Mesendoderm (in vitro differentiated cells): ENCODE data around the gene RGS6.

Experiments used
- DNase-seq: peaks from one replicate; pipeline ENCODE4 v3.0.0; 2013
- H2AK5ac ChIP-seq: 2 replicates; pipeline ENCODE4 v1.6.1; 2013; ENCODE audit warnings: low read length, inconsistent platforms
- H2BK120ac ChIP-seq: 2 replicates; pipeline ENCODE4 v1.6.1; 2013; ENCODE audit warnings: low read depth, mild to moderate bottlenecking, low read length, moderate library complexity, mixed read lengths
- H2BK15ac ChIP-seq: replicated peaks from 2 replicates; pipeline ENCODE4 v1.6.1; 2013; ENCODE audit warnings: low read depth, mild to moderate bottlenecking, moderate library complexity
- H2BK5ac ChIP-seq: 2 replicates; pipeline ENCODE4 v1.6.1; 2013; ENCODE audit warnings: low read length, inconsistent platforms
- H3K18ac ChIP-seq: 2 replicates; pipeline ENCODE4 v1.6.1; 2013; ENCODE audit warnings: mild to moderate bottlenecking, low read length, mixed read lengths
- H3K23ac ChIP-seq: one replicate; pipeline ENCODE4 v1.6.1; 2013; ENCODE audit warnings: low read length
- H3K27ac ChIP-seq: 2 replicates; pipeline ENCODE4 v1.5.1; 2013; ENCODE audit warnings: low read depth, mild to moderate bottlenecking, inconsistent platforms, low read length, moderate library complexity
- H3K27me3 ChIP-seq: 2 replicates; pipeline ENCODE4 v1.6.1; 2013; ENCODE audit warnings: low read length, control low read depth, mild to moderate bottlenecking, inconsistent platforms; ENCODE audit not compliant: insufficient read depth, poor library complexity
- H3K36me3 ChIP-seq: 2 replicates; pipeline ENCODE4 v1.6.1; 2013; ENCODE audit warnings: low read length, inconsistent platforms; ENCODE audit not compliant: control insufficient read depth, insufficient read depth
- H3K4ac ChIP-seq: one replicate; pipeline ENCODE4 v1.6.1; 2013; ENCODE audit warnings: low read depth, mild to moderate bottlenecking, low read length, moderate library complexity
- H3K4me1 ChIP-seq: 2 replicates; pipeline ENCODE4 v1.6.1; 2013; ENCODE audit warnings: low read depth, low read length, inconsistent platforms; ENCODE audit not compliant: control insufficient read depth
- H3K4me2 ChIP-seq: 2 replicates; pipeline ENCODE4 v1.6.1; 2013; ENCODE audit warnings: low read length
- H3K4me3 ChIP-seq: 2 replicates; pipeline ENCODE4 v1.5.1; 2013; ENCODE audit warnings: mild to moderate bottlenecking, low read length
- H3K56ac ChIP-seq: one replicate; pipeline ENCODE4 v1.6.1; 2013; ENCODE audit warnings: low read length
- H3K79me1 ChIP-seq: 2 replicates; pipeline ENCODE4 v1.6.1; 2013; ENCODE audit warnings: low read length, inconsistent platforms
- H3K79me2 ChIP-seq: 2 replicates; pipeline ENCODE4 v1.6.1; 2013; ENCODE audit warnings: mild to moderate bottlenecking, low read length; ENCODE audit not compliant: control insufficient read depth, insufficient read depth
- H3K9ac ChIP-seq: 2 replicates; pipeline ENCODE4 v1.6.1; 2013; ENCODE audit warnings: low read length, inconsistent platforms
- H4K5ac ChIP-seq: one replicate; pipeline ENCODE4 v1.6.1; 2013; ENCODE audit warnings: low read length
- H4K8ac ChIP-seq: one replicate; pipeline ENCODE4 v1.6.1; 2013; ENCODE audit warnings: low read depth, mild to moderate bottlenecking, control low read depth, low read length, moderate library complexity
- WGBS: extraction: QIAGEN DNeasy Blood & Tissue Kit; methylation state at CpG from one replicate; pipeline ENCODE4 v1.1.7; 2013; ENCODE audit warnings: low lambda C conversion rate, missing lambda C conversion rate; ENCODE audit not compliant: insufficient coverage; ENCODE audit errors: extremely low coverage; 5-methylcytosine and 5-hydroxymethylcytosine counted together

RGS6 gene

DNA sequence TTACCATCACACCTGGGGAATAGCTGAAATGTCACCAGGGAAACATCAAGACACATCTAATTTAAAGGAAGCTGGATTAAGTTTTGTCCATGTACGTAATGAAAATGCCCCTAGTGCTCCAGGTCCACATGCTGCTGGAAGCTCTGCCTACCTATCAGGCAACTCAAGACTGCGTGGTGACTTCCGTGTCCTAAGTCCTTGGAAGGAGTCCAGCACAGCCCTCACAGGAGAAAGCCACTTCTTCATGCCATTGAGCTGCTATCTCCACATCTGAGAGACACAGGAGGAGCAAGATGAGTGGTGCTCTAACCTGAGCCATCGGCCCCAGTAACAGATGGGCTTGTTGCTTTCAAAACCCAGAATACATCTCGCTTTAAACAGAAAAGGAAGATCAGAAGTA, 645.3 kb downstream of the RGS6 start:
- H2BK15ac ChIP-seq = no peak overlapping the region

DNA sequence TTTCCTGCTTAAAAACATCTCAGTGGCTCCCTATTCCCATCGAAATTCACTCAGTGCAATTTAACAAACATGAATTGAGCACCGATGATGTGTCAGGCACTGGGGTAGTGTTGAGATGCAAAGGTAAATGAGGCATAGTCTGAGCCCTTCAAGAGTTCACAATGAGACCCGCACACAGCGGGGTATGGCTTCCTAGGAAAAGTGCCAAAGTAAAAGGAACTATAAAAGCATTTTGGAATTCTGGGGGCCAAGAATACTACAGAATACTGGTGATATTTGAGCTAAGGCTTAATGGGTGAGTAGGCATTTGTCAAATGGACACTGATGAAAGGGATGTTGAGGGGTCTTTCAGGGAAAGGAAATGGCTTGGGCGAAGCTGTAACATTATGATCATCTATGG, 646.3 kb downstream of the RGS6 start:
- no peak overlapping the region for H3K9ac ChIP-seq
- H4K8ac ChIP-seq = no peak overlapping the region
- no CpG with 5 or more reads among the region's 5 CpGs for WGBS
- H3K36me3 ChIP-seq = no peaks in the 10 kb centered on the region
- H3K56ac ChIP-seq = no peak overlapping the region
- no peaks in the 10 kb centered on the region for H3K79me2 ChIP-seq
- no peaks in the 10 kb centered on the region for H3K4me1 ChIP-seq
- H2BK5ac ChIP-seq = no peak overlapping the region
- no peak overlapping the region for H3K23ac ChIP-seq
- H3K79me1 ChIP-seq = no peaks in the 10 kb centered on the region
- no peak overlapping the region for H2BK120ac ChIP-seq
- H3K4me2 ChIP-seq = no peak overlapping the region
- no peak for DNase-seq
- no peak overlapping the region for H3K27ac ChIP-seq
- H4K5ac ChIP-seq = no peak overlapping the region
- H2BK15ac ChIP-seq = no peak overlapping the region
- H3K18ac ChIP-seq = no peak overlapping the region
- no peak overlapping the region for H2AK5ac ChIP-seq
- no peaks in the 10 kb centered on the region for H3K27me3 ChIP-seq
- H3K4me3 ChIP-seq = no peak overlapping the region
- no peak overlapping the region for H3K4ac ChIP-seq

More for the DNA sequence above, 645.3 kb downstream of the RGS6 start:
- Histone ChIP-seq H3K36me3 (no peaks in the 10 kb centered on the region), H2BK5ac (no peak overlapping the region), H3K79me2 (no peaks in the 10 kb centered on the region), H3K18ac (no peak overlapping the region), H3K4me1 (no peaks in the 10 kb centered on the region), H3K9ac (no peak overlapping the region), H2BK120ac (no peak overlapping the region), H3K27me3 (no peaks in the 10 kb centered on the region), H4K8ac (no peak overlapping the region), H2AK5ac (no peak overlapping the region), H3K4me3 (no peak overlapping the region), H3K23ac (no peak overlapping the region), H3K56ac (no peak overlapping the region), H3K27ac (no peak overlapping the region), H3K79me1 (no peaks in the 10 kb centered on the region), H4K5ac (no peak overlapping the region), H3K4ac (no peak overlapping the region), H3K4me2 (no peak overlapping the region)
- no CpG with 5 or more reads among the region's 5 CpGs for WGBS
- no peak for DNase-seq

DNA sequence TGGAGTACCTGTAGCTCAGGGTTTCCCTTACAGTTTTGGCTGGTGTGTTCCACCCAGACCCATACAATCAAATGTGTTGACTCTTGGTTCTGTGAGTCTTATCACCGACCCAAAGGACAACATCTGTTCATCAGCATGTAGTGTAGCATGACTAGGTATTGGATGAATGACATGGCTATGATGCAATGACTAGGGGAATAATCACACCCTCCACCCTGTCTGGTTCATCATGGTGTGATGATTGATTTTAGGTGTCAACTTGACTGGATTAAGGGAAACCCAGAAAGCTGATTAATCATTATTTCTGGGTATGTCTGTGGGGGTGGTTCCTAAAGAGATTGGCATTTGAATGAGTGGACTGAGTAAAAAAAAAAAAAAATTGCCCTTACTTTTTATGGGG, 650.4 kb downstream of the RGS6 start:
- Histone ChIP-seq H3K4ac (no peak overlapping the region), H2AK5ac (no peak overlapping the region), H3K4me1 (no peaks in the 10 kb centered on the region), H3K4me2 (no peak overlapping the region), H3K9ac (no peak overlapping the region), H2BK120ac (no peak overlapping the region), H3K79me1 (no peaks in the 10 kb centered on the region), H3K23ac (no peak overlapping the region), H3K27me3 (no peaks in the 10 kb centered on the region), H3K79me2 (no peaks in the 10 kb centered on the region), H3K18ac (no peak overlapping the region), H3K56ac (no peak overlapping the region), H4K5ac (no peak overlapping the region), H3K36me3 (no peaks in the 10 kb centered on the region), H2BK5ac (no peak overlapping the region), H4K8ac (no peak overlapping the region), H2BK15ac (no peak overlapping the region), H3K27ac (no peak overlapping the region), H3K4me3 (no peak overlapping the region)
- no CpG with 5 or more reads among the region's 1 CpG for WGBS
- DNase-seq = no peak

GRCh38 chr14:72583316-72584272, 651.4 kb downstream of the RGS6 start:
- no CpG with 5 or more reads among the region's 5 CpGs for WGBS
- Histone ChIP-seq H4K5ac (no peak overlapping the region), H3K18ac (no peak overlapping the region)

DNA sequence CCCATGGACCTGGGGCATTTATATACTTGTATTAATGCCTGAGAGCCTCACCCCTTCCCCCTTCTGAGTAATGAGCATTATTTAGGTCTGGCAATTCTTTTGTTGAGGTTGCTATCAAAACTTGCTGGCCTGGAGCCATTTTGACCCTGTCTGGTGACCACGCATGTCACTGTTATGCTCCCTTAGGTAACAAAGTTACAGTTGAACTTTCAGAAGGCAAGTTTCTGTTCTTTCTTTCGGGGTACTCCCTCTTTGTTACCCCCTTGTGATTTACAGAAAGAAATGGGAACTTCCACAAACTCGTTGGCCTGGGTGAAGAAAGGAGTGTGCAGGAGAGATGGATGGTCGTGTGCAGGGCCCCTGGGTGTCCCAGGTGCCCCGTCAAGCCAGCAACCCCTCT, 656.3 kb downstream of the RGS6 start:
- WGBS = no CpG with 5 or more reads among the region's 5 CpGs
- no peak overlapping the region for H3K4ac ChIP-seq
- H4K8ac ChIP-seq = no peak overlapping the region
- H3K79me2 ChIP-seq = no peaks in the 10 kb centered on the region
- H3K4me2 ChIP-seq = no peak overlapping the region
- no peaks in the 10 kb centered on the region for H3K79me1 ChIP-seq
- no peak overlapping the region for H2AK5ac ChIP-seq
- no peak overlapping the region for H2BK120ac ChIP-seq
- H2BK5ac ChIP-seq = no peak overlapping the region
- H2BK15ac ChIP-seq = no peak overlapping the region
- H3K27me3 ChIP-seq = no peaks in the 10 kb centered on the region
- no peak overlapping the region for H3K9ac ChIP-seq
- no peaks in the 10 kb centered on the region for H3K4me1 ChIP-seq
- no peak overlapping the region for H3K23ac ChIP-seq
- no peak for DNase-seq
- H3K4me3 ChIP-seq = no peak overlapping the region
- H3K56ac ChIP-seq = no peak overlapping the region
- no peak overlapping the region for H3K18ac ChIP-seq
- H3K36me3 ChIP-seq = no peaks in the 10 kb centered on the region
- H3K27ac ChIP-seq = no peak overlapping the region
- H4K5ac ChIP-seq = no peak overlapping the region

More at GRCh38 chr14:72583316-72584272, 651.4 kb downstream of the RGS6 start:
- no peaks in the 10 kb centered on the region for H3K36me3 ChIP-seq
- H3K4me2 ChIP-seq = no peak overlapping the region
- H3K4ac ChIP-seq = no peak overlapping the region
- H3K9ac ChIP-seq = no peak overlapping the region
- H3K27ac ChIP-seq = no peak overlapping the region
- H4K8ac ChIP-seq = no peak overlapping the region
- no peaks in the 10 kb centered on the region for H3K27me3 ChIP-seq
- no peak overlapping the region for H3K4me3 ChIP-seq
- no peak overlapping the region for H3K56ac ChIP-seq
- no peak overlapping the region for H3K23ac ChIP-seq
- DNase-seq = no peak
- H2BK15ac ChIP-seq = no peak overlapping the region
- no peaks in the 10 kb centered on the region for H3K4me1 ChIP-seq
- no peak overlapping the region for H2AK5ac ChIP-seq
- H2BK5ac ChIP-seq = no peak overlapping the region
- no peak overlapping the region for H2BK120ac ChIP-seq
- no peaks in the 10 kb centered on the region for H3K79me2 ChIP-seq
- H3K79me1 ChIP-seq = no peaks in the 10 kb centered on the region

DNA sequence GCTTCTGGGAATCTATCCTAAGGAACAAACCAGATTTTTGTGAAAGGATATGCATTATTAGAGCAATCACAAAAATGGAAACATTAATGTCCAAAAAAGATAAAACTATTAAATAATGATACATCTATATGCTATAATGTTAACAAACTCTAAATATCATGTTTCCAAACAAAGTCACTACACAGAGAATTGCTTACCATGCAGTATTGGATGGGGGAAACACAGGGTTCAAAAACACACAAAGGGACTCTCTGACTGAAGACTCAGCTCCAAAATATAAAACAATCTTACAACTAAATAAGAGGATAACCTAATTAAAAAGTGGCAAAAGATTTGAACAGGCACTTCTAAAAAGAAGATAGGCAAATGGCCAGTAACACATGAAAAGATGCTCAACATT, 657.4 kb downstream of the RGS6 start:
- Histone ChIP-seq H3K9ac (no peak overlapping the region), H3K56ac (no peak overlapping the region), H3K18ac (no peak overlapping the region), H2BK15ac (no peak overlapping the region), H4K5ac (no peak overlapping the region), H2AK5ac (no peak overlapping the region), H3K4me2 (no peak overlapping the region), H3K23ac (no peak overlapping the region), H3K36me3 (no peaks in the 10 kb centered on the region), H2BK120ac (no peak overlapping the region), H3K27ac (no peak overlapping the region), H3K4ac (no peak overlapping the region), H3K4me1 (no peaks in the 10 kb centered on the region), H3K79me1 (no peaks in the 10 kb centered on the region), H3K27me3 (no peaks in the 10 kb centered on the region), H4K8ac (no peak overlapping the region), H3K4me3 (no peak overlapping the region), H3K79me2 (no peaks in the 10 kb centered on the region), H2BK5ac (no peak overlapping the region)
- no peak for DNase-seq
